HepG2 (cell line): ENCODE measurements around the gene CLDN11. TPM values are rescaled to one million over a fixed set of nuclear protein-coding genes. Genes with fewer than 3 reads are reported as not detected.

ENCODE experiments used
- ATAC-seq: fragments of 200-7000 bp; cut with Tn5 transposase; 3 replicates; pipeline ENCODE4 v1.9.1; 2020; ENCODE audit warnings: mild to moderate bottlenecking, moderate library complexity
- BruUV-seq: library from RNA; stranded (reverse); fragments of 400-500 nt; replicated peaks from 2 replicates; lab custom pipeline; 2021; lab: Mats Ljungman, UMichigan
- CTCF ChIA-PET: fragments of 300-600 bp; formaldehyde crosslinking; extraction: SDS; loops from one replicate; lab custom pipeline; 2021; ENCODE audit warnings: low total read pairs, inconsistent platforms, low intra/inter-chr PET ratio; lab: Yijun Ruan, JAX
- POLR2A ChIA-PET: fragments of 350-600 bp; sonication (Branson Sonifier 250); formaldehyde crosslinking; loops from one replicate; lab custom pipeline; 2020; ENCODE audit warnings: antibody characterized with exemption, inconsistent platforms; lab: Yijun Ruan, JAX
- DNase-seq: peaks from one replicate; pipeline ENCODE4 v3.0.0-alpha.2; 2015; ENCODE audit warnings: low spot score
- FAIRE-seq: peaks from 3 replicates; lab custom pipeline; 2011; peaks lifted over from hg19 to GRCh38; lab: Jason Lieb, UNC
- H2AFZ ChIP-seq: one replicate; pipeline ENCODE4 v1.6.1; 2011; ENCODE audit warnings: low read length, inconsistent platforms
- H3K27ac ChIP-seq: fragments of 300-600 bp; 3 replicates; pipeline ENCODE4 v1.8.0; 2011; ENCODE audit warnings: mixed run types, mild to moderate bottlenecking, mixed read lengths, low read length, inconsistent platforms; ENCODE audit not compliant: insufficient read depth; ENCODE audit errors: extremely low read length
- H3K27me3 ChIP-seq, 2 experiments: fragments of 200-600 bp in 1 of 2; 2 replicates in 1 of 2; 3 replicates in 1 of 2; pipeline versions ENCODE4 v1.6.0 to v1.8.0; 2011; ENCODE audit warnings: low read length in 2 of 2, mild to moderate bottlenecking in 2 of 2, moderate library complexity in 2 of 2, inconsistent platforms in 1 of 2; ENCODE audit not compliant: insufficient read depth in 2 of 2, control insufficient read depth in 1 of 2
- H3K36me3 ChIP-seq, 2 experiments: fragments of 200-600 bp in 1 of 2; replicated peaks in 1 of 2; 2 replicates in 1 of 2; 3 replicates in 1 of 2; pipeline versions ENCODE4 v1.5.1 to v1.8.0; 2011; ENCODE audit warnings: low read length in 2 of 2, inconsistent platforms in 1 of 2; ENCODE audit not compliant: insufficient read depth in 2 of 2, control insufficient read depth in 1 of 2
- H3K4me1 ChIP-seq: 2 replicates; pipeline ENCODE4 v1.5.1; 2012; ENCODE audit warnings: low read length, inconsistent platforms; ENCODE audit not compliant: insufficient read depth
- H3K4me2 ChIP-seq: 2 replicates; pipeline ENCODE4 v1.6.0; 2011; ENCODE audit warnings: low read depth, low read length, inconsistent platforms
- H3K4me3 ChIP-seq, 3 experiments: fragments of 200-600 bp in 1 of 3; sonication (generic), shearing (Covaris generic) in 1 of 3; replicated peaks in 1 of 3; 2 replicates each; pipeline ENCODE4 v1.5.1; 2011 to 2016; ENCODE audit warnings: low read length in 3 of 3, inconsistent platforms in 2 of 3, low read depth in 2 of 3, mild to moderate bottlenecking in 2 of 3, control low read depth in 1 of 3, mixed read lengths in 1 of 3; ENCODE audit not compliant: insufficient read depth in 1 of 3
- H3K79me2 ChIP-seq: one replicate; pipeline ENCODE4 v1.6.1; 2011; ENCODE audit warnings: low read length, inconsistent platforms; ENCODE audit not compliant: insufficient read depth
- H3K9ac ChIP-seq: 2 replicates; pipeline ENCODE4 v1.6.0; 2011; ENCODE audit warnings: mild to moderate bottlenecking, low read depth, low read length, inconsistent platforms; ENCODE audit not compliant: insufficient read depth
- H3K9me3 ChIP-seq: 2 replicates; pipeline ENCODE4 v1.5.1; 2012; ENCODE audit warnings: mild to moderate bottlenecking, low read length
- H4K20me1 ChIP-seq: 2 replicates; pipeline ENCODE4 v1.6.0; 2011; ENCODE audit warnings: inconsistent platforms, mild to moderate bottlenecking, low read length, moderate library complexity; ENCODE audit not compliant: insufficient read depth
- EHMT2 ChIP-seq: fragments of 200-600 bp; sonication (generic); IDR thresholded peaks from 2 replicates; pipeline ENCODE4 v1.7.0; 2017; ENCODE audit warnings: antibody characterized with exemption, low read depth, low read length, borderline replicate concordance
- FOXP1 ChIP-seq, 2 experiments: fragments of 450-650 bp in 1 of 2; IDR thresholded peaks; 2 replicates each; pipeline ENCODE4 v1.6.1; 2017 to 2018; ENCODE audit warnings: antibody characterized with exemption in 1 of 2
- HOXD1 ChIP-seq: sonication (generic); formaldehyde crosslinking; IDR thresholded peaks from 2 replicates; pipeline ENCODE4 v1.5.0; 2020; ENCODE audit warnings: missing genetic modification reagents
- MIXL1 ChIP-seq: IDR thresholded peaks from 2 replicates; pipeline ENCODE4 v1.6.1; 2016
- NFIC ChIP-seq: IDR thresholded peaks from 2 replicates; pipeline ENCODE4 v1.6.1; 2012; ENCODE audit warnings: mild to moderate bottlenecking, low read length, inconsistent platforms
- TOE1 ChIP-seq: sonication (generic); formaldehyde crosslinking; IDR thresholded peaks from 2 replicates; pipeline ENCODE4 v1.4.0; 2020; ENCODE audit warnings: mild to moderate bottlenecking, missing genetic modification reagents
- YEATS4 ChIP-seq: sonication (generic); formaldehyde crosslinking; IDR thresholded peaks from 2 replicates; pipeline ENCODE4 v1.4.0; 2020; ENCODE audit warnings: missing genetic modification reagents, borderline replicate concordance
- ZNF713 ChIP-seq: sonication (generic); formaldehyde crosslinking; IDR thresholded peaks from 2 replicates; pipeline ENCODE4 v1.4.0; 2020; ENCODE audit warnings: mild to moderate bottlenecking, missing genetic modification reagents
- ZNF782 ChIP-seq: sonication (generic); formaldehyde crosslinking; IDR thresholded peaks from 2 replicates; pipeline ENCODE4 v1.4.0; 2020; ENCODE audit warnings: missing genetic modification reagents, mild to moderate bottlenecking, borderline replicate concordance
- WGBS: methylation state at CpG from one replicate; pipeline ENCODE4 v1.1.6; 2017; ENCODE audit warnings: low lambda C conversion rate; 5-methylcytosine and 5-hydroxymethylcytosine counted together
- in situ Hi-C: cut with HindIII; loops from 2 replicates; pipeline ENCODE4 v1.10.0; 2017; ENCODE audit warnings: low pct_unique_long_range_greater_than_20kb; ENCODE audit not compliant: extremely low pct_ligation_motif_present
- intact Hi-C: fragments of 100-400 bp; cut with micrococcal nuclease; formaldehyde crosslinking; loops from one replicate; pipeline ENCODE4 v1.10.0; 2022; ENCODE audit not compliant: unreplicated experiment
- polyA plus RNA-seq, 8 experiments: library from polyadenylated mRNA; depleted of rRNA in 3 of 8; stranded (reverse) in 7 of 8; unstranded in 1 of 8; fragments of >200 nt; fragmentation: Illumina TruSeq in 4 of 8; extraction: Trizol in 4 of 8; gene quantifications; 2 replicates each; pipeline versions ENCODE4 v1.2.1 to v1.2.3, GENCODE V29; 2011 to 2016; ENCODE audit warnings: low read depth in 4 of 8, missing spikeins in 1 of 8, mixed read lengths in 1 of 8; ENCODE audit not compliant: insufficient read depth in 1 of 8
- total RNA-seq, 5 experiments: library from RNA; depleted of rRNA; stranded (reverse); fragments of >200 nt; fragmentation: Illumina TruSeq; extraction: Trizol; gene quantifications; 2 replicates each; pipeline ENCODE4 v1.2.3, GENCODE V29; 2016; ENCODE audit warnings: low read depth in 1 of 5
- TF ChIP-seq, protein P1 (sequence below), 2 experiments: IDR thresholded peaks; 2 replicates each; pipeline ENCODE4 v1.6.1; 2011 to 2012; ENCODE audit warnings: low read length in 2 of 2, borderline replicate concordance in 1 of 2, low read depth in 1 of 2, mild to moderate bottlenecking in 1 of 2, moderate library complexity in 1 of 2

The CLDN11 gene
- total and polyA plus RNA-seq, 2 of the 13 experiments (the other 11 are each of a cell fraction or from before 2014, with no cell fraction given): 4.2 to 4.9 TPM

DNA sequence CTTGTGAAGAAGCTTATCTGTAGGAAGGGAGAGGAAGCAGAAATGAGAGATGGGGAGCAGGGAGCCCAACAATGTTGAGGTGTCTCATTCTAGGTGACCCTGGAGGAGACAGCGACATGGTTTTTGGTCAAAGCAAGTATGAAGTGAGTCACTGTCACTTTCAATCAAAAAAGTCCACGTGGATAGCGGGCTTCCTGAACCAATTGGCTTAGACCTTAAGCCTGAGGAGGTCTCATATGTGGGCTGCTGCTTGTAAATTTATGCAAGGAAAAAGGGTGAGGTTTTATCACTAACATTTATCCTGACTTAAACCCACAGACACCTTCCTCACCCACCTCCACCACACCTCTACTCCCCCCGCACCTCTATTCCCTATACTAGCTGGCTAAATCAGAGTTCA is 22.7 kb downstream of the CLDN11 start:
- Histone ChIP-seq H3K4me2 (no peak overlapping the region), H3K9ac (no peak overlapping the region), H3K4me3 (no peak overlapping the region), H3K27me3 (peaks cover 3 to 9% of the 10 kb centered on the region in 2 experiments; a peak in 1 of 5 replicates), H3K27ac (no peak overlapping the region), H4K20me1 (no peaks in the 10 kb centered on the region), H3K9me3 (no peaks in the 10 kb centered on the region), H3K79me2 (no peaks in the 10 kb centered on the region), H3K36me3 (no peaks in the 10 kb centered on the region), H2AFZ (no peak overlapping the region)
- intact Hi-C loops: no loop called here
- no TSS peak for BruUV-seq
- ChIA-PET CTCF (no interaction called here), POLR2A (no interaction called here)
- 39% methylated on average over 4 of the region's 4 CpGs for WGBS
- ATAC-seq: no peak
- in situ Hi-C loops: no loop called here
- TF ChIP-seq ZNF782: no peak
- TF ChIP-seq YEATS4: no peak
- TF ChIP-seq NFIC: no peak
- no peak for TF ChIP-seq EHMT2
- TF ChIP-seq, protein P1, sequence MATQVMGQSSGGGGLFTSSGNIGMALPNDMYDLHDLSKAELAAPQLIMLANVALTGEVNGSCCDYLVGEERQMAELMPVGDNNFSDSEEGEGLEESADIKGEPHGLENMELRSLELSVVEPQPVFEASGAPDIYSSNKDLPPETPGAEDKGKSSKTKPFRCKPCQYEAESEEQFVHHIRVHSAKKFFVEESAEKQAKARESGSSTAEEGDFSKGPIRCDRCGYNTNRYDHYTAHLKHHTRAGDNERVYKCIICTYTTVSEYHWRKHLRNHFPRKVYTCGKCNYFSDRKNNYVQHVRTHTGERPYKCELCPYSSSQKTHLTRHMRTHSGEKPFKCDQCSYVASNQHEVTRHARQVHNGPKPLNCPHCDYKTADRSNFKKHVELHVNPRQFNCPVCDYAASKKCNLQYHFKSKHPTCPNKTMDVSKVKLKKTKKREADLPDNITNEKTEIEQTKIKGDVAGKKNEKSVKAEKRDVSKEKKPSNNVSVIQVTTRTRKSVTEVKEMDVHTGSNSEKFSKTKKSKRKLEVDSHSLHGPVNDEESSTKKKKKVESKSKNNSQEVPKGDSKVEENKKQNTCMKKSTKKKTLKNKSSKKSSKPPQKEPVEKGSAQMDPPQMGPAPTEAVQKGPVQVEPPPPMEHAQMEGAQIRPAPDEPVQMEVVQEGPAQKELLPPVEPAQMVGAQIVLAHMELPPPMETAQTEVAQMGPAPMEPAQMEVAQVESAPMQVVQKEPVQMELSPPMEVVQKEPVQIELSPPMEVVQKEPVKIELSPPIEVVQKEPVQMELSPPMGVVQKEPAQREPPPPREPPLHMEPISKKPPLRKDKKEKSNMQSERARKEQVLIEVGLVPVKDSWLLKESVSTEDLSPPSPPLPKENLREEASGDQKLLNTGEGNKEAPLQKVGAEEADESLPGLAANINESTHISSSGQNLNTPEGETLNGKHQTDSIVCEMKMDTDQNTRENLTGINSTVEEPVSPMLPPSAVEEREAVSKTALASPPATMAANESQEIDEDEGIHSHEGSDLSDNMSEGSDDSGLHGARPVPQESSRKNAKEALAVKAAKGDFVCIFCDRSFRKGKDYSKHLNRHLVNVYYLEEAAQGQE (IDR thresholded peaks at IDR 0.05; ENCODE audit: borderline replicate concordance in 1 of 2, low read depth in 1 of 2, low read length in 2 of 2): no peak
- TF ChIP-seq ZNF713 (CRISPR knock-in tag): no peak
- no peak for TF ChIP-seq TOE1 (CRISPR knock-in tag)
- no peak for TF ChIP-seq HOXD1 (CRISPR knock-in tag)
- no peak for TF ChIP-seq FOXP1 (IDR thresholded peaks at IDR 0.05)
- no peak for TF ChIP-seq FOXP1 (CRISPR knock-in tag; IDR thresholded peaks at IDR 0.05)
- TF ChIP-seq MIXL1: no peak
- TF ChIP-seq, all 625 proteins: peak for 0
- H3K4me1 ChIP-seq: peaks cover 16% of the 10 kb centered on the region
- DNase-seq (no peak), FAIRE-seq (no peak)
